ENCODE data around the gene ZNF638.

DNA sequence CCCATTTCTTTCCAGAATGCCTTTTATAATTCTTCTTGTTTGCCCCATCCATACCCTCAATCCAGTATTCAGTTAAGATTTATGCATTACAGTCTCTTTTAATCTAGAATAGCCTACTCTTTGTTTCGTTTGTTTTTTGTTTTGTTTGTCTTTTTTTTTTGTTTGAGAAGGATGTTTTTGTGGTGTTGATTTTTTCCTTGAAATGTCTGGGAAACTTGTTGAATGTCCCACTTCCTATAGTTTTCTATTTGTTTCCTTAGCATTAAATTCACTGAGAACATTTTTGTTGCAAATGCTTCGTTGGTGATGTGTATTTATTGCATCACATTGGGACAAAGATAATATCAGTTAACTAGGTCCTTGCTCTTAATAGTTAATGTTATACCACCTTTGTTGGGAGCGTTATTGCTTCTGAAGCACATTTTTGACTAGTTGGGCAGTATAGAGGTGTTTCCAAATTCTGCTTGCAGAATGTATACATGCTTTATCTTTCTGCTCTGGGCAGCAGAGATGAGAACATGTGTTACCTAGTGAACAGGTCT lies 28.9 kb downstream of the ZNF638 start:
- TF ChIP-seq CTCF (conservative IDR thresholded peaks at IDR 0.05 in 1 of 2, IDR thresholded peaks at IDR 0.05 in 1 of 2; ENCODE audit: extremely low read depth in 1 of 2, insufficient read depth in 1 of 2, low read depth in 1 of 2, low read length in 2 of 2) (no peak), EZH2 (IDR thresholded peaks at IDR 0.05; ENCODE audit: borderline replicate concordance, low read length) (no peak)

Data from mammary epithelial cell (primary cell).